K562 (cell line): Measurements from ENCODE around the gene SVIL. TPM values are rescaled to one million over a fixed set of nuclear protein-coding genes. Genes with fewer than 3 reads are reported as not detected.

Experiments
- ATAC-seq: fragments of 200-7000 bp; cut with Tn5 transposase; 3 replicates; pipeline ENCODE4 v1.9.1; 2020; ENCODE audit warnings: moderate library complexity
- BruUV-seq: library from RNA; stranded (reverse); fragments of 400-500 nt; replicated peaks from 2 replicates; lab custom pipeline; 2021; lab: Mats Ljungman, UMichigan
- CTCF ChIA-PET: fragments of 300-600 bp; formaldehyde crosslinking; extraction: SDS; loops from one replicate; lab custom pipeline; 2021; ENCODE audit warnings: low intra/inter-chr PET ratio; lab: Yijun Ruan, JAX
- POLR2A ChIA-PET: fragments of 300-600, 350-650 bp; sonication (Branson Sonifier 250); formaldehyde crosslinking; extraction: SDS; loops from one replicate; lab custom pipeline; 2021; ENCODE audit warnings: antibody characterized with exemption, inconsistent platforms; lab: Yijun Ruan, JAX
- DNase-seq, 4 experiments: peaks; one replicate each; pipeline versions ENCODE4 v3.0.0 to v3.0.0-alpha.2; 2011 to 2018; ENCODE audit warnings: low spot score in 3 of 4, mixed read lengths in 3 of 4; ENCODE audit errors: extremely low read depth in 1 of 4
- FAIRE-seq: peaks from 2 replicates; lab custom pipeline; 2011; peaks lifted over from hg19 to GRCh38; lab: Jason Lieb, UNC
- H2AFZ ChIP-seq: 2 replicates; pipeline ENCODE4 v1.6.0; 2011; ENCODE audit warnings: low read depth, low read length, control low read depth, inconsistent platforms
- H3K27ac ChIP-seq: fragments of 200-600 bp; 3 replicates; pipeline ENCODE4 v1.8.0; 2011; ENCODE audit warnings: low read depth, mild to moderate bottlenecking, control low read depth, inconsistent platforms, low read length, moderate library complexity, mixed read lengths; ENCODE audit errors: extremely low read depth
- H3K27me3 ChIP-seq, 2 experiments: fragments of 300-600 bp in 1 of 2; 2 replicates in 1 of 2; 3 replicates in 1 of 2; pipeline versions ENCODE4 v1.6.0 to v1.8.0; 2011; ENCODE audit warnings: inconsistent platforms in 2 of 2, low read length in 2 of 2, mild to moderate bottlenecking in 1 of 2, mixed read lengths in 1 of 2, moderate library complexity in 1 of 2; ENCODE audit not compliant: control insufficient read depth in 2 of 2, insufficient read depth in 2 of 2
- H3K36me3 ChIP-seq: fragments of 300-600 bp; 3 replicates; pipeline ENCODE4 v1.8.0; 2011; ENCODE audit warnings: mild to moderate bottlenecking, low read length, inconsistent platforms; ENCODE audit not compliant: control insufficient read depth, insufficient read depth
- H3K4me1 ChIP-seq, 2 experiments: fragments of 200-600 bp in 1 of 2; replicated peaks in 1 of 2; 2 replicates in 1 of 2; 3 replicates in 1 of 2; pipeline versions ENCODE4 v1.5.1 to v1.8.0; 2011; ENCODE audit warnings: inconsistent platforms in 2 of 2, low read length in 2 of 2, mild to moderate bottlenecking in 1 of 2, mixed read lengths in 1 of 2, moderate library complexity in 1 of 2; ENCODE audit not compliant: control insufficient read depth in 2 of 2, insufficient read depth in 2 of 2
- H3K4me2 ChIP-seq: 2 replicates; pipeline ENCODE4 v1.6.1; 2011; ENCODE audit warnings: low read length, control low read depth, inconsistent platforms, mixed read lengths; ENCODE audit not compliant: insufficient read depth
- H3K4me3 ChIP-seq: fragments of 200-600 bp; sonication (generic), shearing (Covaris generic); 2 replicates; pipeline ENCODE4 v1.5.1; 2016; ENCODE audit warnings: control low read depth, inconsistent platforms
- H3K79me2 ChIP-seq: fragments of 200-600 bp; 3 replicates; pipeline ENCODE4 v1.8.0; 2011; ENCODE audit warnings: low read length, inconsistent platforms; ENCODE audit not compliant: control insufficient read depth, insufficient read depth
- H3K9ac ChIP-seq, 2 experiments: 2 replicates each; pipeline versions ENCODE4 v1.6.0 to v1.6.1; 2011; ENCODE audit warnings: low read depth in 2 of 2, low read length in 2 of 2, control low read depth in 1 of 2, inconsistent platforms in 1 of 2, mild to moderate bottlenecking in 1 of 2, mixed read lengths in 1 of 2; ENCODE audit not compliant: insufficient read depth in 1 of 2
- H3K9me1 ChIP-seq: one replicate; pipeline ENCODE4 v1.6.0; 2011; ENCODE audit warnings: inconsistent platforms, mild to moderate bottlenecking, low read length, moderate library complexity; ENCODE audit not compliant: control insufficient read depth, insufficient read depth
- H3K9me3 ChIP-seq: replicated peaks from 2 replicates; pipeline ENCODE4 v1.5.1; 2011; ENCODE audit warnings: low read depth, low read length, inconsistent platforms; ENCODE audit not compliant: control insufficient read depth, insufficient read depth
- H4K20me1 ChIP-seq: replicated peaks from 2 replicates; pipeline ENCODE4 v1.6.1; 2011; ENCODE audit warnings: low read length, inconsistent platforms, mixed read lengths; ENCODE audit not compliant: control insufficient read depth, insufficient read depth
- CBX8 ChIP-seq: fragments of 200-600 bp; sonication (generic); IDR thresholded peaks from 2 replicates; pipeline ENCODE4 v1.6.1; 2012; ENCODE audit warnings: borderline replicate concordance, mixed run types, low read depth, mild to moderate bottlenecking, moderate library complexity, mixed read lengths, low read length, control low read depth, inconsistent platforms; ENCODE audit not compliant: poor library complexity, severe bottlenecking; ENCODE audit errors: extremely low read depth
- DNMT1 ChIP-seq: fragments of 450-650 bp; IDR thresholded peaks from 2 replicates; pipeline ENCODE4 v1.6.1; 2016; ENCODE audit warnings: antibody characterized with exemption, mild to moderate bottlenecking
- GABPB2 ChIP-seq: fragments of 250-450 bp; sonication (Bioruptor Pico); conservative IDR thresholded peaks from 2 replicates; pipeline ENCODE4 v1.5.1; 2021; ENCODE audit warnings: mild to moderate bottlenecking
- GTF3C2 ChIP-seq: IDR thresholded peaks from 3 replicates; pipeline ENCODE4 v1.6.1; 2011; ENCODE audit warnings: borderline replicate concordance, mild to moderate bottlenecking, moderate library complexity; ENCODE audit not compliant: insufficient read length; ENCODE audit errors: extremely low read depth
- HDGF ChIP-seq: fragments of 450-650 bp; IDR thresholded peaks from 2 replicates; pipeline ENCODE4 v1.6.1; 2016
- MXI1 ChIP-seq: IDR thresholded peaks from 2 replicates; pipeline ENCODE4 v1.6.1; 2011; ENCODE audit warnings: low read depth, mild to moderate bottlenecking, improper control_type of control experiment, low read length
- POLR3G ChIP-seq: IDR thresholded peaks from 2 replicates; pipeline ENCODE4 v1.6.1; 2011; ENCODE audit not compliant: insufficient read length, insufficient replicate concordance; ENCODE audit errors: extremely low read depth
- ZNF232 ChIP-seq: sonication (generic); formaldehyde crosslinking; IDR thresholded peaks from 2 replicates; pipeline ENCODE4 v1.8.0; 2022; ENCODE audit warnings: mild to moderate bottlenecking, missing genetic modification reagents
- ZNF696 ChIP-seq: fragments of 250-450 bp; sonication (Bioruptor Pico); conservative IDR thresholded peaks from 2 replicates; pipeline ENCODE4 v1.4.0; 2020; ENCODE audit warnings: mild to moderate bottlenecking, moderate library complexity
- WGBS: fragments of 100-300 bp; shearing (Covaris generic); methylation state at CpG from one replicate; pipeline ENCODE4 v1.1.6; 2016; ENCODE audit warnings: low coverage, mixed read lengths; ENCODE audit not compliant: insufficient coverage; ENCODE audit errors: missing lambda C conversion rate; 5-methylcytosine and 5-hydroxymethylcytosine counted together
- in situ Hi-C: fragments of 300-500 bp; cut with MboI; formaldehyde crosslinking; loops from 4 replicates; pipeline ENCODE4 v1.15.0; 2018; ENCODE audit warnings: inconsistent platforms, mixed read lengths
- intact Hi-C: fragments of 100-400 bp; cut with micrococcal nuclease; formaldehyde crosslinking; loops from 2 replicates; pipeline ENCODE4 v1.14.2; 2022
- polyA plus RNA-seq, 8 experiments: library from polyadenylated mRNA; depleted of rRNA in 4 of 8; stranded (reverse) in 5 of 8; unstranded in 3 of 8; fragments of >200 nt; fragmentation: Nextera tagmentation in 2 of 8; fragmentation: Illumina TruSeq in 1 of 8; extraction: Ambion mirVana in 2 of 8; extraction: Trizol in 1 of 8; gene quantifications; 2 replicates each; pipeline versions ENCODE4 v1.2.1 to v1.2.3, GENCODE V29; 2011 to 2014; ENCODE audit warnings: inconsistent platforms in 1 of 8, missing spikeins in 1 of 8
- total RNA-seq, 7 experiments: library from RNA; depleted of rRNA in 6 of 7; stranded (reverse); fragments of >200 nt in 6 of 7; fragmentation: Illumina TruSeq in 2 of 7; extraction: Trizol in 2 of 7; gene quantifications; 2 replicates each; pipeline versions ENCODE4 v1.2.1 to v1.2.3, GENCODE V29; 2011 to 2021; ENCODE audit warnings: low replicate concordance in 1 of 7

Gene SVIL
- total and polyA plus RNA-seq, 9 of the 15 experiments (the other 6 are each of a cell fraction or from before 2014, with no cell fraction given), result under 0.01 to 0.18 (median 0.05) TPM; not detected in 3

GRCh38 chr10:29617880-29618340 is 16.9 kb downstream of the SVIL start:
- in situ Hi-C loops, result no loop called here
- BruUV-seq, result no TSS peak
- Histone ChIP-seq H3K27me3 (peaks cover 6 to 12% of the 10 kb centered on the region in 2 experiments; a peak in 3 of 5 replicates), H3K9ac (no peak overlapping the region), H3K4me2 (no peak overlapping the region), H3K9me3 (no peaks in the 10 kb centered on the region), H3K27ac (no peak overlapping the region), H3K4me1 (no peaks in the 10 kb centered on the region), H3K36me3 (no peaks in the 10 kb centered on the region), H2AFZ (no peak overlapping the region), H3K4me3 (no peak overlapping the region), H4K20me1 (no peaks in the 10 kb centered on the region), H3K9me1 (no peaks in the 10 kb centered on the region), H3K79me2 (no peaks in the 10 kb centered on the region)
- CTCF ChIA-PET, result no interaction called here
- no peak for ATAC-seq
- 3% methylated on average over 8 of the region's 8 CpGs for WGBS
- TF ChIP-seq ZNF696 (no peak), HDGF (no peak), MXI1 (no peak), ZNF232 (CRISPR knock-in tag) (no peak), DNMT1 (no peak), POLR3G (no peak), GTF3C2 (no peak), CBX8 (no peak), GABPB2 (CRISPR knock-in tag) (no peak)
- DNase-seq, result no peak
- FAIRE-seq, result no peak
- intact Hi-C loops, result no loop called here
- POLR2A ChIA-PET, result interaction anchor here (0.9 kb wide), 1 partner anchor 11 kb away, joined by 3 read pairs; no protein-coding TSS in a partner anchor
